ENCODE data around the gene COPG2. TPM values are rescaled to one million over a fixed set of nuclear protein-coding genes. Genes with fewer than 3 reads are reported as not detected.
"Not testable (repeated sequence)": the region's sequence is repeated elsewhere in the genome, so short reads cannot be mapped to it uniquely, and the experiment has no call there.

COPG2 gene
- total RNA-seq, 1 donor from 2014 or later, result 10.2 TPM

DNA sequence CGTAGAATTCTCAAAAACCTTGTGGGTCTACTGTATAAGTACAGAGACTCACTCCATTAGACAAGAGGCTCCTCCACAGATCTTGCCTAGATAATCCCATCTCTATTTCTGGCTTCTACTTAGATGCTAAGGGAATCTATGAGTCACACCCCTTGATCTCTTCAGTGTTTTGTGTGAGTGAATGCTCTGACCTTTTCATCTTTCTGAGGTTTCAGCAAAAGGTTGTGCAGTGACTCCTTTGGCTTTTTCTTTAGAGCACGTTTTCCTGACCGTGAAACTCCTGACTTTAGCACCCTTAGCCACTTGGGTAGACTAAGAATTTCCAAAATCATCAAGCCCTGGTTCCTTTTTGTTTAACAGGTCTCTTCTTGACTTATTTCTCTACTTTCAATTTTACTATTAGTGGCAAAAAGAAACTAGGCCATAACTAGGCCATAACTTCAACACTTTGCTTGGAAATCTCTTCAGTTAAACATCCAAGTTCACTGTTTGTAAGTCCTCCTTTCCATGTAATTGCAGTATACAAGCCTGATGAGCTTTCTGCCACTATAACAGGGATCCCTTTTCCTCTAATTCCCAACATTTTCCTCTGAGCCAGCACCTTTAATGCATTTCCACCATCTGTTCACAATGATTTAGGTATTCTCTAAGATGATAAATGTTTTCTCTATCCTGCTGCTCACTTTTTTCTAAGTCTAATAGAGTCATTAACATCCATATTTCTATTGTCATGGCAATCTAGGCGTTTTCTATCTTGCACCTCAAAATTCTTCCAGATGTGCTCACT, 19.4 kb downstream of the COPG2 start:
- intact Hi-C loops (cut with micrococcal nuclease), result no loop called here

DNA sequence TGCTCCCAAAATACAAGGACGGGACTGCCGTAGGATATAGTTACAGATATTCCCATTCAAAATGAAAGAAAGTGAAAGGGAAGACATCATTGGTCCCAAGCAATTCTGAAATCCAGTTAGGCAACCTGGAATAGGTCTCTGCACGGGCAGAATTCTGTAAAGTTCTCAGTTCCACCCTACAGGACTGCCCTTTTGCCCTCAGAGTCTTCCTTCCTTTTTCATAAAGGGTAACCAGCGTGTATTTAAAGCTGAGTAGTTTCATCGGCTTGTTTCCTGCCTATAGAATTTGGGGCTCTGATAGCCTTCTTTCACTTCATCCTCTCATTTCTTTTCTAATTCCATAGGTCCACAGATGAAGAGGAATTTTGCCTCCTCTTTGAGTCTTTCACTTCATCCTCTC, 20.0 kb downstream of the COPG2 start:
- intact Hi-C loops (cut with micrococcal nuclease), result no loop called here

DNA sequence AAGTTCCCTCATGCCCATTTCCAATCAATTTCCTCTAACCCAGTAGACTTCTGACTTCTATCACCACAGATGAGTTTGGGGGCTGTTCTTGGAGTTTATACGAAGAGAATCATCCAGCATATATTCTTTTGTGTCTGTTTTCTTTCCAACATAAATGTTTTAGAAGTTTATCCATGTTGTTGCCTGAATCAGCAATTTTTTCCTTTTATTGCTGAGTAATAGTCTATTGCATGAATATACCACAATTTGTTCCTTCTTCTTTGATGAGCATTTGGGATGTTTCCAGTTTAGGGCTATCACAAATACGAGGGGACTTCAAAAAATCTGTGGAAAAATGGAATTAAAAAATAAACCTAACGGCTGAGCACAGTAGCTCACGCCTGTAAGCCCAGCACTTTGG, 26.2 kb downstream of the COPG2 start:
- intact Hi-C loops (cut with micrococcal nuclease), result no loop called here

DNA sequence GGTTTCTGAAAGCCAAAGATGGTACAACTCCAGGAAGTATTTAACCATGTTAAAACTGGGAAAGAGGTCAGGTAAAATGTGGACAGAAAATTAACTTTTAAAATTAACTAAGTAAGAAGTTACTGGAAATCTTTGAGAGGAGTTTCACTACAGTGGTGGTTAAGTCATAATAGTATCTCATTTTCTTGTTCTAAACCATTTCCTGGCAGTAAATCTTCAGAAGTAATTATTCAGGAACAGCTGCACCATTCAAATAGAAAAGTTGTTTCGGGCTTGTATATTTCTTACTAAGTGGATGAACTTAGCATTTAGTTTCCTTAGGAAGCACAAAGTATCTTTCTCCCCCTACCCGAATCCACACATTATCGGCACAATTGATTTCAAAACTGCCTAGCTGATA, 27.1 kb downstream of the COPG2 start:
- intact Hi-C loops (cut with micrococcal nuclease), result no loop called here

DNA sequence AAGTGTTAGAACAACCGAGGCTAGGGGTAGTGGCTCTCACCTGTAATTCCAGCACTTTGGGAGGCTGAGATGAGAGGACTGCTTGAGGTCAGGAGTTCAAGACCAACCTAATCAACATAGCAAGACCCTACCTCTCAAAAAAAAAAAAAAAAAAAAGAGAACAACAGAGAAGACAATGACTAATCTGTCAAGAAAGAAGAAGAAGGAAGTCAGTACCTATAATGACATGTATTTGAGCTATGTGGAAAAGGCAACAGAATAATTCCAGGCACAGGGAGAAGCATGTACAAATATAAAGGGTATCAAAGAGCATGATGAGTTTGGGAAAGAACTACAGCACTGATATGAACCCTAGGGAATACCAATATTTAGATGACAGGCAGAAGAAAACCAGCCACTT, 27.5 kb downstream of the COPG2 start:
- intact Hi-C loops (cut with micrococcal nuclease), result no loop called here

DNA sequence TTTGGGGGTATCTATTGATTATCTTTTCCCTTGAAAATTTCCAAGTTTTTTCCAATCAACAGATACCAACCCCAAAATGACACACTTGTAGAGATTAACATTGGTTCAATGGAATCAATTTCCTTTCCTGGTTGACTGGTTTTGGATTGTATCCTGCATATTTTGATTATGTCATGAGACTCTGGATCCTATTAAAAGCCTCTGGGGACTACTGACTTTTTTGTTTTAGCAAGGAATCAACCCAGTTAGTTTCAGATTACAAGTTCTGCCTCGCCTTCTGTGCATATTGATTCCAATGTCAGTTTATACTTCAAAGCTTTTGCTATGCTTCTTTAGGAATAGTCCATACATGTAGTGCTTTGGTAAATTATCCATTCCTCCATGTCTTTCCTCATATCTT, 29.2 kb downstream of the COPG2 start:
- intact Hi-C loops (cut with micrococcal nuclease), result no loop called here

DNA sequence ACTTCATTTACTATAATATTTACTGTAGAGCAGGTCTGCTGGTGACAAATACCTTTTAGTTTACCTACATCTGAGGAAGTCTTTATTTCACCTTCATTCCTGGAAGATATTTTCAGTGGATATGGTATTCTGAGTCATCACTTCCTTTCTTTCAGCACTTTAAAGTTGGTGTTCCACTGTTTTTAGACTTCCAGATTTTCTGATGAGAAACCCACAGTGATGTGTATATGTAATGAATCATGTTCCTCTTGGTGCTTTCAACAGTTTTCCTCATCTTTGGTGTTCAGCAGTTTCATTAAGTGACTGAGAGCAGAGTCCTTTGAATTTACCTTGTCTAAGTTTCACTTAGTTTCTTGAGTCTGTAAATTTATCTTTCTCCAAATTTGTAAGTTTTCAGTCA, 36.4 kb downstream of the COPG2 start:
- intact Hi-C loops (cut with micrococcal nuclease), result no loop called here

DNA sequence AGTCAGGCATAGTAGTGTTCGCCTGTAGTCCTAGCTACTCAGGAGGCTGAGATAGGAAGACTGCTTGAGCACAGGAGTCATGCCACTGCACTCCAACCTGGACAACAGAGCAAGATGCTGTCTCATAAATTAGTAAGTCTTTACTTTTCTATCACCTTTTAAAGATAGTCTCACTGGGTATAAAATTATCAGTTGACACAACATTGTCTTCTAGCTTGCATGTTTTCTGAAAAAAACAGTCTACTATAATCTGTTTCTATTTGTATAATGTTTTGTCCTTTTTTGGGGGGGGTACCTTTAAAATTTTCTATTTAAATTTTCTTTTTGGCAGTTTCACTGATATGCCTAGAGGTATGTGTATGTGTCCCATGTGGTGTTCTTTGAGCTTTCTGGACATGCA, 39.6 kb downstream of the COPG2 start:
- intact Hi-C loops (cut with micrococcal nuclease), result no loop called here

DNA sequence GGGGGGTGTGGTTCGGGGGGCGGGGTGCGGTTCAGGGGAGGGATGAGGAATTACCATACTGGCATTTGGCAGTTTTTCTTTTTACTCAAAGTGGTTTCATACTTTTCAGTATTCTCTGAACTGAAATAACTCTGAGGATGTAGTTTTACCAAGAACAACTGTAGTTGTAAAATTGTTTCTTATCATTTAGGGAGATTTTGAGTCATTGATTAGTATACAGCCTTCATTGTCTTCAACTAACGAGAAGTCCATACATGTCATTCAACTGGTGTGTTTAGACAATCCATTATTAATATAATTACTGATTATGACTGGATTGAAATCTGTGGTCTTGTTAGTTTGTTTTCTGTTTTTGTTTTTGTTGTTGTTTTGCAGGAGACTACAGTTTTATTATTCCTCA, 40.8 kb downstream of the COPG2 start:
- intact Hi-C loops (cut with micrococcal nuclease), result no loop called here

DNA sequence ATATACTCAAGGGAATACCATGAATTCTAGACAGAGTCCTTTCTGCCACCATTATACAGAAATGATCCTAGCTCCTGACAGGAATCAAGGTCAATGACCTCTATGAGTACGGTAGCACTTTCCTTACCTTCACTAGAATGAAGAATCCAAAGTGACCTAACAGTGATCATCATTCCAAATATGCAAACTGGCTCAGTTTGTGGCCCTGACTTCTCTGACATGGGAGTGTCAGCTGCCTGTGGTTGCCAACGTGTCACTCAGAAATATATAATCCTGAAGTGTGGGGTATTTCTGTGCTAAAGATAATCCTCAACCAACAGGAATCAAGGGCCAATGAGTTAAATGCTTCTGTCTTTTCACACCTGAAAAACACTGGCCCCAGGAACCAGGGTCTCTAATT, 45.7 kb downstream of the COPG2 start:
- intact Hi-C loops (cut with micrococcal nuclease), result no loop called here

DNA sequence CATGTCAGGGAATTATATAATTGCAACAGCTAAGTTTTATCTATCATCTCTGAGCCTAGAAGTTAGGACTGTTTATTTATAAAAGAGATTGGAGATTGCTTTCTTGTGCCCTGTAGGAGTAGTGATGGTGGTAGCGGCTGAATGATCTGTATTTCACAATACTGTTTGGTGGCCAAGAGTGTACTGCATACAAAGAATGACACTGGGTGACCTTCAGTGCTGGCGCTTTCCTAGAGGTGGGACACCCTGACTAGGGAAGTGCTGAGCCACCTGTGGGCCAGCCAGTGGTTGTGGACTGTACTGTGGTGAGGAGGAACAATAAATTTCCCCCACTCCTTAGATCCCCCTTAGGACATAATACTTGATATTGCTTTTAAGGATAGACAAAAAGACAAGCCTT, 53.0 kb downstream of the COPG2 start:
- intact Hi-C loops (cut with micrococcal nuclease), result no loop called here

DNA sequence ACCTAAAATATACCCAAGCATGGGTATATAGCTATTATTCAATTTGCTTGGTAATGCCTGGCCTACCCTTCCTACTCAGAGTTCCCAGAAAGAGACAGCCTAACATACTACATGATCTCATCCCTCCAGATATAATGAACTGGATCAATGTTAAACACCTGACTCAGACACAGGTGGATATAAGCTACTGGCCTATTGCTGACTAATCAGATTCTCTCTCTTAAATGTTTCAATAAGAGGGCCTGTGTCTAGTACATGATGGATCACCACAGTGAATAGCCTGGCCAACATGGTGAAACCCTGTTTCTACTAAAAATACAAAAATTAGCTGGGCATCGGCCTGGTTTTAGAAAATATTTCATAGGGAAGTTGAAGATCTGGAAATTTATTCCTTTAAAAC, 54.1 kb downstream of the COPG2 start:
- intact Hi-C loops (cut with micrococcal nuclease), result no loop called here

DNA sequence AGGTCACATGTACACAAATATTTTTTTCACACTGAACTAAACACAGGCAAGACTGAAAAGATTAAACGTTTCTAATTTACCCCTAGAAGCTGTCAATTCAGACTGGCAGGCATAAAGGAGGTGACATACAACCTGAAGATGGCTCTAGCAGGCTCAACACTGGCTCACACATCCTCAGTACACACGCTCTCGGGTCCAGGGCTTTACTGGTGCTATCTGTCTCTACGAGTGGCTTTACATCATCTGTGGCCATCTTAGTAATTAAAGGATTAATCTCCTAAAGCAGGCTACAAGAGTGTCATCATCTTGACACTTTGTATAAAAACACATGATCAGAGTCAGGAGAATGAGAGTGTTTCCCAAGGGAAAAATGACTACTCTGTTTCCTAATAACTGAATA, 57.3 kb downstream of the COPG2 start:
- intact Hi-C loops (cut with micrococcal nuclease), result no loop called here

DNA sequence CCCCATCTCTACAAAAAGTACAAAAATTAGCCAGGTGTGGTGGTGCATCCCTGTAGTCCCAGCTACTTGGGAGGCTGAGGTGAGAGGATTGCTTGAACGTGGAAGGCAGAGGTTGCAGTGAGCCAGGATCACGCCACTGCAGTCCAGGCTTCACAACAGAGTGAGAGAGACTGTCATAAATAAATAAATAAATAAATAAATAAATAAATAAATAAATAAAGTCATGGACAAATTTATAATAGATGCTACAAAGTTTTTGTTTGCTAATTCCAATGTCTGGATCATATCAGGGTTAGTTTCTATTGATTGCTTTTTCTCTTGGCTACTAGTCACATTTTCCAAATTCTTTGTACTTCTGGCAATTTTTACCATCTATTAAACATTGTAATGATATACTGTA, 61.5 kb downstream of the COPG2 start:
- intact Hi-C loops (cut with micrococcal nuclease), result not testable (repeated sequence)

DNA sequence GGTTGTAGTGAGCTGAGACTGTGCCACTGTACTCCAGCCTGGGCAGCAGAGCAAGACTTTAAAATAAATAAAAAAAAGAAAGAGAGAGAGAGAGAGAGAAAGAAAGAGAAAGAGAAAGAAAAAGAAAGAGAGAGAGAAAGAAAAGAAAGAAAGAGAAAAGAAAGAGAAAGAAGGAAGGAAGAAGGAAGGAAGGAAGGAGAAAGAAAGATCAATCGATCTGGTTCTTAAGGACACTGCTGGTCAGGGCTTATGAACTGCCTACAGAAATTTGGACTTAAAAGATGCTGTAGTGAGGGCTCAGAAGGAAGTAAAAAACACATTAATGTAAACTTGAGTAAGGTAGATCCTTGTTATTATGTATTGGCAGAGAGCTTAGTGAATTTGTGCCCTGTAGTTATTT, 62.4 kb downstream of the COPG2 start:
- intact Hi-C loops (cut with micrococcal nuclease), result no loop called here

DNA sequence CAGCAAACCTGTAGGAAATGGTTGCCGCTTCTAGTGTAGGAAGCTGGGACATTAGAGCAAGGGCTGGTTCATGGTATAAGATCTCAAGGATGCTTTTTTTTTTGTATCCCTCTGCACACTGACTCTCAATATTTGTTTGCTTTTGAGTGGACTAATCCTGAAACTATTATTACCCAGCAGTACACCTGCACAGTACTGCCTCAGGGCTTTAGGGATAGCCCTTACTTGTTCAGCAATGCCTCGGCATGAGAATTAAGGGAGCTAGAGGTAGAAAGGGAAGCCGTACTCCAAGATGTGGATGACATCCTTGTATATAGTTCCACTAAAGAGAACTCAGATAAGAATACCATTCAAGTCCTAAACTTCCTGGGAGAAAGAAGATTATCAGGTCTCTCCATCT, 70.5 kb downstream of the COPG2 start:
- intact Hi-C loops (cut with micrococcal nuclease), result no loop called here

DNA sequence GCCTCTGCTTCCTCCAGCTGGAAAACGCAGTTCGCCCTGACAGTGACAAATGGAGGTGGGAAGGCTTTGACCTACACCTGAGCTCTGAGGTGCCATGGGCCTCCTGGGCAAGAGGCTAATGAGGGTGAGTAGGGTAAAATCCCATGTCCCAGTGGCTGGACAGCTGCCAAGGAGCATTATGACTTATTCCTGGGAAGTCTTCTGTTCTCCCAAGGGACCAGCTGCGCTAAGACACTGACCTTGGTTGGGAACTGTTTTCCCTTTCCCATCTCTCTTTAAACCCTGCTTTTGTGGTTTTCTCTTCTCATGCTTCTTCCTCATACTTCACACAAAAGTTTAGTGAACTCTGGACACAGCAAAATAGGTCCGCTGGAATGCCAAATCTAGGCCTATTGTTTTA, 72.6 kb downstream of the COPG2 start:
- intact Hi-C loops (cut with micrococcal nuclease), result no loop called here

DNA sequence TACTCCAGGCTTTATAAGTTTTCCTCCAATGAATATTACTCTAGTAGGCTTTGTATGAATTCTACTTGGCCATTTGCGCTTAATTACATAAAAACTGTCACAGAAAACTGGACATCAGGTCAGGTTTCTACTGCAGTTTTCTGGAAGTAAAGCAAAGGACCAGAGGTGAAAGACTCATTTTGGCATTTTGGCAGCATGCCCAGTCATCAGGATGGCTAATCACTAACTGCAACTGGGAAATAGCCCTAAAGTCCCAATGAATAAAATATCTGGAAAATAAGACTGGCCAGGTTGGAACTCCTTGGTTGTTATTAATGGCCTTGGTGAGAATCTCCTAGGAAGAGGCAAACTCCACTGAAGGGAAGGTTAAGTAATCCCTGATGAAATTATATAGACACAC, 75.5 kb downstream of the COPG2 start:
- intact Hi-C loops (cut with micrococcal nuclease), result no loop called here

DNA sequence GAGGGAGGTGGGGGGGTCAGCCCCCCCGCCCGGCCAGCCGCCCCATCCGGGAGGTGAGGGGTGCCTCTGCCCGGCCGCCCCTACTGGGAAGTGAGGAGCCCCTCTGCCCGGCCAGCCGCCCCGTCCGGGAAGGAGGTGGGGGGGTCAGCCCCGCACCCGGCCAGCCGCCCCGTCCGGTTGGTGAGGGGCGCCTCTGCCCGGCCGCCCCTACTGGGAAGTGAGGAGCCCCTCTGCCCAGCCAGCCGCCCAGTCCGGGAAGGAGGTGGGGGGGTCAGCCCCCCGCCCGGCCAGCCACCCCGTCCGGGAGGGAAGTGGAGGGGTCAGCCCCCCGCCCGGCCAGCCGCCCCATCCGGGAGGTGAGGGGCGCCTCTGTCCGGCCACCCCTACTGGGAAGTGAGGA, 77.1 kb downstream of the COPG2 start:
- intact Hi-C loops (cut with micrococcal nuclease), result not testable (repeated sequence)

DNA sequence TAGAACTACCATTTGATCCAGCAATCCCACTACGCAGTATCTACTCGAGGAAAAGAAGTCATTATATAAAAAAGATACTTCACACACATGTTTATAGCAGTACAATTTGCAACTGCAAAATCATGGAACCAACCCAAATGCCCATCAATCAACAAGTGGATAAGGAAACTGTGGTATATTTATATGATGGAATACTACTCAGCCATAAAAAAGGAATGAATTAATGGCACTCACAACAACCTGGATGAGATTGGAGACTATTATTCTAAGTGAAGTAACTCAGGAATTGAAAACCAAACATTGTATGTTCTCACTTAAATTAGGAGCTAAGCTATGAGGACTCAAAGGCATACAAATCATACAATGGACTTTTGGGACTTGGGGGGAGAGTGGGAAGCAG, 82.6 kb downstream of the COPG2 start:
- intact Hi-C loops (cut with micrococcal nuclease), result not testable (repeated sequence)

DNA sequence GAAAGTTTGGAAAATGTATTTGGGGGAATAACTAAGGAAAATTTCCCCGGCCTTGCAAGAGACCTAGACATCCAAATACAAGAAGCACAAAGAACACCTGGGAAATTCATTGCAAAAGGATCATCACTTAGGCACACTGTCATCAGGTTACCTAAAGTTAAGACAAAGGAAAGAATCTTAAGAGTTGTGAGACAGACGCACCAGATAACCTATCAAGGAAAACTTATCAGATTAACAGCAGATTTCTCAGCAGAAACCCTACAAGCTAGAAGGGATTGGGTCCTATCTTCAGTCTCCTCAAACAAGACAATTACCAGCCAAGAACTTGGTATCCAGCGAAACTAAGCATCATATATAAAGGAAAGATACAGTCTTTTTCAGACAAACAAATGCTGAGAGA, 93.4 kb downstream of the COPG2 start:
- intact Hi-C loops (cut with micrococcal nuclease), result not testable (repeated sequence)

DNA sequence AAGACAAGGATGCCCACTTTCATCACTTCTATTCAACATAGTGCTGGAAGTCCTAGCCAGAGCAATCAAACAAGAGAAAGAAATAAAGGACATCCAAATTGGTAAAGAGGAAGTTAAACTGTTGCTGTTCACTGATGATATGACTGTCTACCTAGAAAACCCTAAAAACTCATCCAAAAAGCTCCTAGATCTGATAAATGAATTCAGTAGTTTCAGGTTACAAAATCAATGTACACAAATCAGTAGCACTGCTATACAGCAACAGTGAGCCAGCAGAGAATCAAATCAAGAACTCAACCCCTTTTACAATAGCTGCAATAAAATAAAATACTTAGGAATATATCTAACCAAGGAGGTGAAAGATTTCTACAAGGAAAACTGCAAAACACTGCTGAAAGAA, 98.4 kb downstream of the COPG2 start:
- intact Hi-C loops (cut with micrococcal nuclease), result not testable (repeated sequence)

DNA sequence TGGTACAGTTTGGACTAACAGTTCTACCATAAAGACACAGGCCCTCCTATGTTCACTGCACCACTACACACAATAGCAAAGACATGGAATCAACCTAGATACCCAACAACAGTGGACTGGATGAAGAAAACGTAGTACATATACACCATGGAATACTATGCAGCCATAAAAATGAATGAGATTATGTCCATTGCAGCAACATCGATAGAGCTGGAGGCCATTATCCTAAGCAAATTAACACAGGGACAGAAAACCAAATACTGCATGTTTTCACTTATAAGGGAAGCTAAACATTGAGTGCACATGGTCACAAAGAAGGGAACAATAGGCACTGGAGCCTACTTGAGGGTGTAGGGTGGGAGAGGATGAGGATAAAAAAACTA, 101.7 kb downstream of the COPG2 start:
- intact Hi-C loops (cut with micrococcal nuclease), result no loop called here
